ENCODE results near the gene STPG1.

DNA sequence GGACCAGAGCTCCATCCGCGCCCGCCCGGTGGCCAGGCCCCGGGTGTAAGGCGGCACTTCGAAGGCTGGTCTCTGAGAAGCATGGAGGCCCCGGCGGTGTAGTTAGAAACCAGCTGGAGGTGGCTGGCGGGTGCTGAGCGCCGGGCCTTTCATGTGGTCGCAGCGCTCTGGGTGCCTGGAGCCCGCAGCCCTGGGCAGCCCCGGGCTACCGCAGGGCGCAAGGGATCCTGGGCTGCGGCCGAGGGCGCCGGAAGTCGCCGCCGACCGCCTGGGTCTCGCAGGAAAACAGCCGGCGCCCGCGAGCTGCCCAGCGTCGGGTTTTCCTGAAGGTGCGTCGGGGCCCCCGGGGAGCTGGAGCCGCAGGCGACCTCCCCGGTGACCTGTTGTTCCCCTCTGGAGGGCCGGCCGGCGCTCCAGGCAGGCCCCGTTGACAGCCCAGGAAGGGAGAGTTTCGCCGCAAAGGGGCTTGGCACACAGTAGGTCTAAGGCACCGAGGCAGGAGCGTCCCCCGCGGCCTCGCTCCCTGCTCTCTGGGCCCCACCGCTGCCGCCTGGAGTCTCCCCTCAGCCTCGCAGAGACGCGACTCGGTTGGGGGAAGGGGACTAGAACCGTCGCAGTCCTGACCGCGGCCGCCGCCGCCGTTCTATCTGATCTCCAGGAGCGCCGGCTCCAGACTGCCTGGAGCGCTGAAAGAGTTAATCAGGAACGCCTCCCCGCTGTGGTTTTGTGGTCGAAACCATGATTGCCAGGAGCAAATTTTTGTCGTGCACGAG, 91.7 kb downstream of the STPG1 start:
- TF ChIP-seq CTCF (IDR thresholded peaks at IDR 0.05; ENCODE audit: poor library complexity, severe bottlenecking) (no peak), POLR2AphosphoS5 (IDR thresholded peaks at IDR 0.05) (no peak), RAD21 (conservative IDR thresholded peaks at IDR 0.05) (no peak), MXI1 (conservative IDR thresholded peaks at IDR 0.05; ENCODE audit: poor library complexity, severe bottlenecking) (no peak), EZH2 (IDR thresholded peaks at IDR 0.05; ENCODE audit: borderline replicate concordance, insufficient read depth, low read length, poor library complexity, severe bottlenecking) (peak; percentile 53), EP300 (conservative IDR thresholded peaks at IDR 0.05; ENCODE audit: poor library complexity, severe bottlenecking) (no peak), SMC3 (conservative IDR thresholded peaks at IDR 0.05; ENCODE audit: poor library complexity) (no peak)
- TF ChIP-seq, protein P1, sequence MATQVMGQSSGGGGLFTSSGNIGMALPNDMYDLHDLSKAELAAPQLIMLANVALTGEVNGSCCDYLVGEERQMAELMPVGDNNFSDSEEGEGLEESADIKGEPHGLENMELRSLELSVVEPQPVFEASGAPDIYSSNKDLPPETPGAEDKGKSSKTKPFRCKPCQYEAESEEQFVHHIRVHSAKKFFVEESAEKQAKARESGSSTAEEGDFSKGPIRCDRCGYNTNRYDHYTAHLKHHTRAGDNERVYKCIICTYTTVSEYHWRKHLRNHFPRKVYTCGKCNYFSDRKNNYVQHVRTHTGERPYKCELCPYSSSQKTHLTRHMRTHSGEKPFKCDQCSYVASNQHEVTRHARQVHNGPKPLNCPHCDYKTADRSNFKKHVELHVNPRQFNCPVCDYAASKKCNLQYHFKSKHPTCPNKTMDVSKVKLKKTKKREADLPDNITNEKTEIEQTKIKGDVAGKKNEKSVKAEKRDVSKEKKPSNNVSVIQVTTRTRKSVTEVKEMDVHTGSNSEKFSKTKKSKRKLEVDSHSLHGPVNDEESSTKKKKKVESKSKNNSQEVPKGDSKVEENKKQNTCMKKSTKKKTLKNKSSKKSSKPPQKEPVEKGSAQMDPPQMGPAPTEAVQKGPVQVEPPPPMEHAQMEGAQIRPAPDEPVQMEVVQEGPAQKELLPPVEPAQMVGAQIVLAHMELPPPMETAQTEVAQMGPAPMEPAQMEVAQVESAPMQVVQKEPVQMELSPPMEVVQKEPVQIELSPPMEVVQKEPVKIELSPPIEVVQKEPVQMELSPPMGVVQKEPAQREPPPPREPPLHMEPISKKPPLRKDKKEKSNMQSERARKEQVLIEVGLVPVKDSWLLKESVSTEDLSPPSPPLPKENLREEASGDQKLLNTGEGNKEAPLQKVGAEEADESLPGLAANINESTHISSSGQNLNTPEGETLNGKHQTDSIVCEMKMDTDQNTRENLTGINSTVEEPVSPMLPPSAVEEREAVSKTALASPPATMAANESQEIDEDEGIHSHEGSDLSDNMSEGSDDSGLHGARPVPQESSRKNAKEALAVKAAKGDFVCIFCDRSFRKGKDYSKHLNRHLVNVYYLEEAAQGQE (IDR thresholded peaks at IDR 0.05; ENCODE audit: borderline replicate concordance), result no peak

All from neural cell (in vitro differentiated cells).